Lower lobe of right lung (tissue), 2 donors: ENCODE data around the gene ACTN2. TPM values are rescaled to one million over a fixed set of nuclear protein-coding genes. Genes with fewer than 3 reads are reported as not detected.

ENCODE experiments used
- ATAC-seq, 2 donors: fragments of 200-7000 bp; cut with Tn5 transposase; one replicate each; pipeline ENCODE4 v1.9.1; 2020 to 2022; ENCODE audit warnings: mild to moderate bottlenecking in 2 of 2, moderate library complexity in 2 of 2
- DNase-seq: peaks from one replicate; pipeline ENCODE4 v3.0.0-alpha.2; 2020
- H3K27ac ChIP-seq: fragments of 200-600 bp; one replicate; pipeline ENCODE4 v1.8.0; 2022
- H3K27me3 ChIP-seq: fragments of 200-600 bp; one replicate; pipeline ENCODE4 v1.8.0; 2022; ENCODE audit warnings: low read depth
- H3K36me3 ChIP-seq: fragments of 200-600 bp; one replicate; pipeline ENCODE4 v1.8.0; 2022; ENCODE audit warnings: mild to moderate bottlenecking
- H3K4me1 ChIP-seq: fragments of 200-600 bp; one replicate; pipeline ENCODE4 v1.8.0; 2022
- H3K4me3 ChIP-seq: fragments of 200-600 bp; one replicate; pipeline ENCODE4 v1.8.0; 2022; ENCODE audit warnings: mild to moderate bottlenecking
- H3K9me3 ChIP-seq: fragments of 200-600 bp; one replicate; pipeline ENCODE4 v1.8.0; 2022
- CTCF ChIP-seq: fragments of 200-600 bp; IDR thresholded peaks from one replicate; pipeline ENCODE4 v1.8.0; 2022; ENCODE audit warnings: antibody characterized with exemption, mild to moderate bottlenecking
- intact Hi-C: fragments of 100-400 bp; cut with DNase I; formaldehyde crosslinking; loops from one replicate; pipeline ENCODE4 v1.11.0; 2022
- total RNA-seq: library from RNA; stranded (reverse); fragmentation: NEBNext Ultra II Directional; extraction: Animal tissue kit (Norgen Biotek cat#: 25700); gene quantifications from one replicate; pipeline ENCODE4 v1.2.1, GENCODE V29; 2021
- donor health status: DM: no; HTN: yes; CAD: no; lungs with severe emphysema.

The ACTN2 gene
- total RNA-seq, 1 donor from 2014 or later = 1.9 TPM

DNA sequence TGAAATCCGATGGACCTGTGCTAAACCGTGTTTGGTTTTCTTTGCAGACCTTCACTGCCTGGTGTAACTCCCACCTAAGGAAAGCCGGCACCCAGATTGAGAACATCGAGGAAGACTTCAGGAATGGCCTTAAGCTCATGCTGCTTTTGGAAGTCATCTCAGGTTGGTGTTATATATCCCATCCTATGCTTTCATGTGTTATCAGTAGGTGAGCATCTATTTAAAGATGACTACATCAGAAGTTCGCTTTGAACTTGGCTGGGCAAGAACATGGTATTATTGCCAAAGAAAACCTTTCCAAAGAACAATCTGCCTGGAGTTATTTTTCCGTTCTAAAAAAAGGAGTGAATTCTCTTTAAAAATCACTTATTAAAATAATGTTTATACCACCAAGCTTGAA, 31.5 kb downstream of the ACTN2 start:
- ATAC-seq = no peak

DNA sequence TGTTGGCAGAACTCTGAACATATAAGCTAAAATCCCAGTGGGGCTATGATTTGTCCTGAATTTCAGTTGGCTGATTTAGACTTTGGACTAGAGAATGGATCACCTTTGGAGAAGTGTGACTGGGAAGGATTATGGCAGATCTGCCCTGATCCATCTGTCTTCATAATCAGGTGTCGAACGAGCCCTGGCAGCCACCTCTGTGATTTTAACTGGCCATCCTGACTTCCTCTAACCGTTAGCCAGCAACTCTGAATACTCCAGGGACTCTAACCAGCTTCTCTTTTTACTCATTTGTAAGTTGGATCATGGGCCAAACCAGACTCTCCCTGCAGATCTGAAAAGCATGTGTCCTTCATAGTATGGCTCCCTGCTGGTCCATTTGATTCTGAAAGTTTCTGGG, 32.0 kb downstream of the ACTN2 start:
- no peak for TF ChIP-seq CTCF
- H3K9me3 ChIP-seq = no peaks in the 10 kb centered on the region
- DNase-seq (no peak), ATAC-seq (no peak)
- no peak overlapping the region for H3K27ac ChIP-seq
- intact Hi-C loops = no loop called here
- peaks cover 4% of the 10 kb centered on the region for H3K4me1 ChIP-seq
- H3K36me3 ChIP-seq = no peaks in the 10 kb centered on the region
- no peaks in the 10 kb centered on the region for H3K27me3 ChIP-seq
- no peak overlapping the region for H3K4me3 ChIP-seq

More for the DNA sequence above, 31.5 kb downstream of the ACTN2 start:
- H3K36me3 ChIP-seq = no peaks in the 10 kb centered on the region
- H3K4me3 ChIP-seq = no peak overlapping the region
- no peaks in the 10 kb centered on the region for H3K27me3 ChIP-seq
- no peaks in the 10 kb centered on the region for H3K9me3 ChIP-seq
- no peak for TF ChIP-seq CTCF
- no peak overlapping the region for H3K27ac ChIP-seq
- intact Hi-C loops = no loop called here
- H3K4me1 ChIP-seq = peaks cover 4% of the 10 kb centered on the region
- no peak for DNase-seq

DNA sequence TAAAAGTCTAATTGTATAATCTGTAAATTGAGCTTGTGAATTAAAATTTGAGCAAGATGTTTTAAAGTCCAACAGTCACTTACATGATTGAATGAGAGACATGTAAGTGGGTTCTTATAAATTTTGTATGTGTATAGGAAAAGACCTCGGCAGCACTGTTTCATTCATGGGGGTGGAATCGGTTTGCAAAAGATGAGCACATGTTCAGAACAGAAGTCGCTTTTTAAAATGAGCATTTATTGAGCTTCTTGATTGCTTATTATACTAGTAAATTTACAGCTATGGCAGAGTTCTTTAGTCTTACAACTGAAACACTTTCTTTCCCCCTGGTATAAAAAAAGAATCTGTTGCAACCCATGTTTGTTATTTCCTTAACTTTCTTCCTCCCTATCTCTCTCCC, 33.9 kb downstream of the ACTN2 start:
- Histone ChIP-seq H3K27me3 (no peaks in the 10 kb centered on the region), H3K4me1 (peaks cover 4% of the 10 kb centered on the region), H3K9me3 (no peaks in the 10 kb centered on the region), H3K27ac (no peak overlapping the region), H3K36me3 (no peaks in the 10 kb centered on the region), H3K4me3 (no peak overlapping the region)
- intact Hi-C loops = no loop called here
- DNase-seq = no peak
- no peak for ATAC-seq
- TF ChIP-seq CTCF = no peak

DNA sequence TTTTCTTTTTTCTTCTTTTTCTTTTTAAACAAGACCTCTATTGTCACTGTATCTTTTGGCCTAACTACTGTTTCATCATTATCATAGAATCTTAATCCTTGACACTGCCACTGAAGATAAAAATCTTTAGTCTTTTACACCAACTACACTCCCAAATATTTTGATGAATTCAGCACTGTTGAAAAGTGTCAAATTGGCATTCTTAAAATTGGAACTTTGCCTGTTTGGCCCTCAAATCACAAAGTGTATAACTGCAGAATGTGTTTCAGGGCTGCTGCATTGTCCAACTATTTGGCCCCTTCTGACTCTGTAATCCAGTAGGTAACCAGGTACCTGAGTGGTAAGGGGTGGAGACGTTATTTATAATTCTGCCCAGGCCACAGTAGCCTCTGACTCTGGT, 34.3 kb downstream of the ACTN2 start:
- no peak for ATAC-seq
- no peak for DNase-seq
- Histone ChIP-seq H3K36me3 (no peaks in the 10 kb centered on the region), H3K27ac (no peak overlapping the region), H3K4me1 (peaks cover 4% of the 10 kb centered on the region), H3K4me3 (no peak overlapping the region), H3K9me3 (no peaks in the 10 kb centered on the region), H3K27me3 (no peaks in the 10 kb centered on the region)
- intact Hi-C loops = no loop called here
- no peak for TF ChIP-seq CTCF

GRCh38 chr1:236724049-236724448, 37.8 kb downstream of the ACTN2 start:
- no peak for TF ChIP-seq CTCF
- H3K27ac ChIP-seq = no peak overlapping the region
- H3K4me3 ChIP-seq = no peak overlapping the region
- H3K27me3 ChIP-seq = no peaks in the 10 kb centered on the region
- DNase-seq (no peak), ATAC-seq (no peak)
- intact Hi-C loops = no loop called here
- H3K9me3 ChIP-seq = no peaks in the 10 kb centered on the region
- no peaks in the 10 kb centered on the region for H3K4me1 ChIP-seq
- H3K36me3 ChIP-seq = no peaks in the 10 kb centered on the region

DNA sequence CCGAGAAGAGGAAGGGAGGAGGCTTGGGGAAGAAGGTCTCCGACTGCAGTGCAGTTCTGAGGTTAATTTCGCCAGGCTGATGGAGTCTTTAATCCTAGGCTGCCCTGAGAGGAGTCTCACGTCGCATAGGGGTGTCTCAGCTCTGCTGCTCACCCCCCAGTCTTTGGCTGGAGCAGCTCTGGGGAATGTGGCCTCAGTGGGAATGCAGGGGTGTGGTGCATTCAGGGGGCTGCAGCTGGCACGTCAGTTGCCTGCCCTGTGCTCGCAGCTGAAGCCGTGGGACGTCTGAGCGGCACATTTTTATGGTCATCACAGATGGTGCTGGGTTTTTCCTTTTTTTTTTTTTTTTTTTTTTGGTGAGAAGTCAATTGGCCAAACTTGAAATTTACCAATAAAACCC, 38.2 kb downstream of the ACTN2 start:
- intact Hi-C loops = no loop called here
- no peak for DNase-seq
- Histone ChIP-seq H3K4me1 (no peaks in the 10 kb centered on the region), H3K27ac (no peak overlapping the region), H3K36me3 (no peaks in the 10 kb centered on the region), H3K4me3 (no peak overlapping the region), H3K9me3 (no peaks in the 10 kb centered on the region), H3K27me3 (no peaks in the 10 kb centered on the region)
- TF ChIP-seq CTCF = no peak
- no peak for ATAC-seq
